GM04503 (cell line): ENCODE data around the gene SNUPN.
"Not testable (repeated sequence)": the region's sequence is repeated elsewhere in the genome, so short reads cannot be mapped to it uniquely, and the experiment has no call there.

Experiments
- DNase-seq: peaks from one replicate; pipeline ENCODE4 v3.0.0-alpha.2; 2012; ENCODE audit warnings: low read depth

The SNUPN gene

GRCh38 chr15:75637245-75638009 is 11.9 kb upstream of the SNUPN start:
- no peak for DNase-seq

- no peak for DNase-seq
Measured at GRCh38 chr15:75636026-75636425, 10.5 kb upstream of the SNUPN start.

DNA sequence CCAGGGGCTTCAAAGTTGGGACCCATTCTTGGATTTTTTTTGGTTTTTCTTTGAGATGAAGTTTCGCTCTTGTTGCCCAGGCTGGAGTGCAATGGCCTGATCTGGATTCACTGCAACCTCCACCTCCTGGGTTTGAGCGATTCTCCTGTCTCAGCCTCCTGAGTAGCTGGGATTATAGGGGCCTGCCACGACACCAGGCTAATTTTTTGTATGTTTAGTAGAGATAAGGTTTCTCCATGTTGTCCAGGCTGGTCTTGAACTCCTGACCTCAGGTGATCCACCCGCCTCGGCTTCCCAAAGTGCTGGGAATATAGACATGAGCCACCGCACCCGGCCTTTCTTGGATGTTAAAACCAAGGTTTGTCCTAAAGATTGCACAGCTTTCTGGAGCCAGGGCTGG is 8.4 kb upstream of the SNUPN start:
- not testable (repeated sequence) for DNase-seq

GRCh38 chr15:75631935-75632334 is 6.4 kb upstream of the SNUPN start:
- no peak for DNase-seq

DNA sequence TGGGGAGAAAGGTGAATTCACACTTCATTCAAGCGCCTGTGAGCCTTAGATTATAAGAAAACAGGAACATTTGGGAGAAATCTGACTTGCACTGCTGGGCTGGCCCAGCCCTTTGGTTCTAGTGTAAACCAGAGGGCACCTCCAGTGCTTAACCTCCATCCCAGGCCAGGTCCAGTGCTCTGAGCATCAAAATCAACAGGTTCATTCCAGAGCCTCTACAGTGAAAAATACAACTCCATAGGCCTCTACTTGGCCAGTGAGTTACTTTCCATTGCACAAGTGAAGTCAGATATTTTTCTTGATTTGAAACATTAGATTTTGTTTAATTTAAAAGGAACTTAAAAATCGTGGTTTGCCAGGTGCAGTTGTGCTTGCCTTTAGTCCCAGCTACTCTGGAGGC is 3.0 kb downstream of the SNUPN start:
- no peak for DNase-seq

- peak; percentile 77 for DNase-seq
Measured at GRCh38 chr15:75620841-75621391, 4.6 kb downstream of the SNUPN start.

DNA sequence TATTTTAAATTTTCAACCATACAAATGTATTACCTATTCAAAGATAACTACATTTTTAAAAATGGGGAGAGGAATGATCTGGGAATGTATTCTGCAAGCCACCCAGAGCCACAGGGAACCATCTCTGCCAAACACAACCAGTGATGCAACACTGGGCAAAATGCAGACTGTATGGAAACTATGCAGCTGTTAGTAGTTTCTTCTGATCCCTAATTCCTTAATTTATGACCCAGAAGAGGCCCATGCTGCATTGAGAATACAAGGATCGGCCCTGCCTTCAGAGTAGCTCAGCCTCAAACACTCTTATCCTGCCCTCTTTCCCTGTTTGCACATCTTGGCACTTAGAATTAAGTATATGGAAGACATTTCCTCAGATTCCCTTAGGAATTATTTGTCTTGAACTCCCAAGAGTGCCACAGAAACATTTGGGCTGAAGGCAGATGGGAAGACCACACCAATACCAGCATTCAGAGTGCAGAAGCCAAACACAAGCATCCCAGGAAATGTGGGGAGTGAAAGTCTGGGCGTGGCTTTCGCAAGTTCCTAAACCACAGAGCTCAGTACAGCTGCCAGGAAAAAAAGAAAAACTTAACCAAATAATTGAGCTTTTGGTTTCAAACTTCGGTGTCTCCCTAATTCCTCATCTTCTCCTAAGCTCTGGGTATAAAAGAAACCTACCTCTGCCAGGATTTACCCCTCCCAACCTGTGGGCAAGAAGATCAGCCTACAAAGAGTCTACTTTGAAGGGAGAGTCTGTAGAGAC is 5.3 kb downstream of the SNUPN start:
- DNase-seq: peak; percentile 68

GRCh38 chr15:75616766-75617165 is 8.8 kb downstream of the SNUPN start:
- DNase-seq: no peak

DNA sequence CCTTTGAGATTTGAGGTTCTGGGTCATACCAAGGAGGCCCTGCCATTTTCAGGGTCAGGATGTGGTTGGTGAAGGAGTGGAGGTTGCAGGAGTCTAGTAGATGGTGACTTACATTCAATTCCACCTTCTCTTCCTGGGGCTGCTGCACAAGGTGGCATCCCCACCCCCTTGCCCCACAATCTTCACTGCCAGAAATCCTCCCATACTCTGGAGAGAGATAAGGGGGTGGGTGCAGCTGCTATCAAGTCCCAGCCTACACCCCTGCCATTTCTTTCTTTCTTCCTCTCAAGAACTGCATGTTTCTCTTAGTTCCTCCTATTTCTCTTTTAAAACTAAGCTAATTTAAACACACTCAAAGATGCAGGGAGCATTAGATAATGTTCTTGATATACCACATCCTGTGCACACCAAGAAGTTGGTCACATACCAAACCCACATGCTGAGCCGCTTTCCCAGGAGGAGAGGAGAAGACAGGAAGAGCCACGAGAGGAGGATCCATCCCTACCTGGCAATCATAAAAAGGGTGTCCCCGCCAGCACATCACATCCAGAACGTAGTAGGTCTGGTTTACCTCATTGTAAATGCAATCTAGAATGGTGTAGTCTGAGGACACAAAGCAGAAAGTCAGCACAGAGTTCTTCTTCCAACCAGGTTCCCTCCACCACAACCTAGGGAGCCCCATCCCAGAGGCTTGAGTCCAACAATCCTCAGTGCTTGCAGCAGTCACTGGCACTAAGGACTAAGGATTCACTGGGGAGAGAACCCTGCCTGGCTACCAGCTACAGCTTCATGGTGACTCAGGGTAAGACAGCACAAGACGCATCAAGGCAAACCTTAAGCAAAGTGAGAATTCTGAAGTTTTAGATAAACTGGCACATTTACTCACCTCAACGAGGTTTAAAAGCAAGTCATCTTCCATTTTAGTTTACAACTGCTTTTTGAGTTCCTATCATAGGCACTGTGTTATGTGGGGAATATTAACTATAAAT is 18.5 kb downstream of the SNUPN start:
- DNase-seq: no peak

DNA sequence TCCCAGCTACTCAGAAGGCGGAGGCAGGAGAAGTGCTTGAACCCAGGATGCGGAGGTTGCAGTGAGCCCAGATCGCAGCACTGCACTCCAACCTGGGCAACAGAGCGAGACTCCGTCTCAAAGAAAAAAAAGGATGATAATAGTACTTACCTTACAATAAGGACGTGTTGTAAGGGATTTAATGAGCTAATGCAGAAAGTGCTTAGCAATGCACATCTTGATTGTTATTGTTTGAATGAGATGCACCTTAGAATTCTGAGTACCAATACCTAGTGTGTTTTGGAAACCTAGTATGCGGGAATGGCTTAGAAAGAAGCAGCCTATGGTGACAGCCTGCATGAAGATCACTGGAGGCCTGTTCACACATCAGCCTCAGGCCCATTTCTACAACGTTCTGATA is 19.5 kb downstream of the SNUPN start:
- DNase-seq: no peak

GRCh38 chr15:75599401-75599800 is 26.1 kb downstream of the SNUPN start:
- DNase-seq: no peak

DNA sequence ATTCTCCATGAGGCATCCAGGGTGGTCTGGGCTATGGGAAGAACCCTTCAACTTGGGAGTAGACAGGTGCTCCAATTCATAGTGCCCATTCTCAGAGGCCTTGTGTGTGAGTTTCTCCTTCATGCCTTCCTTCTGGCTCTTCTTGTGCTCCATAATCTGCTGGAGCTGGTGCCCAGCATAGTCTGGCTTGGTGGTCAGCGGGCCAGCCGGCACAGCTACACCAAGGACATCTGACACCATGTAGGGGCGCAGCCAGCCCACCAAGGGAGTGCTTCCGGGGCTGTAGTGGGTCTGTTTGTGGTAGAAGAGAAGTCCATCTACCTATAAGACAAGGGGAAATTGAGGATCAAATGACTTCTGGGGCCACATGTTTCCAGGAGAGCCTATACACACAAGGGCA is 27.2 kb downstream of the SNUPN start:
- no peak for DNase-seq

DNA sequence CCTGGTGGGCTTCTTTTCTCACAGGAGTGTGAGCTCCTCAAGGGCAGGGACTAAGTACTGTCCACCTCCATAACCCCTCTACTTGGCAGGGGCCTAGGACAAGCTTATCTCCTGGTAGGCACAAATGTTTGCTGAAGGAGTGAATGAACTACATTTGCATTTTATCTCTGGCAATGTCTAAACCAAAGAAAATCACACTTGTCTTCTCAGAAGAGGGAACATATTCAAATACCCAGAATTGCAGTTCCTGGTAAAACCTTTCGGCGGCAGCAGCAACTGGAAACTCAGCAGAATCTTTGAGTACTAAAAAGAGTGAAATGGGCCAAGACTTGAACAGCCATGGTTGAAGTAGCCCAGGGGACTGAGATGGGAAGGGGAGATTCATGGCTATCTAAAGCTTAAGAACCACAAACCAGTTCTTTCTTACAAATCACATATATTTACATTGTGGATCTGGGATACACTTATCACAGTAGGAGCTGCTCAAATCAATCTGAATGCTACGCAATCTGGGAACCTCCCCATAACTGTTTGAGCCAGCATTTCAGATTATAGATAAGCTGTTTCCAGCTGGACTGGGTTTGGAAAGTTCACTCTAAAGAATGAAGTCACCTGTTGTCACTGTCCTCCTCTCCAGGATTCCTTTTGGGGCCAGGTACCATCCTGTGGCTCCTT is 27.7 kb downstream of the SNUPN start:
- no peak for DNase-seq

DNA sequence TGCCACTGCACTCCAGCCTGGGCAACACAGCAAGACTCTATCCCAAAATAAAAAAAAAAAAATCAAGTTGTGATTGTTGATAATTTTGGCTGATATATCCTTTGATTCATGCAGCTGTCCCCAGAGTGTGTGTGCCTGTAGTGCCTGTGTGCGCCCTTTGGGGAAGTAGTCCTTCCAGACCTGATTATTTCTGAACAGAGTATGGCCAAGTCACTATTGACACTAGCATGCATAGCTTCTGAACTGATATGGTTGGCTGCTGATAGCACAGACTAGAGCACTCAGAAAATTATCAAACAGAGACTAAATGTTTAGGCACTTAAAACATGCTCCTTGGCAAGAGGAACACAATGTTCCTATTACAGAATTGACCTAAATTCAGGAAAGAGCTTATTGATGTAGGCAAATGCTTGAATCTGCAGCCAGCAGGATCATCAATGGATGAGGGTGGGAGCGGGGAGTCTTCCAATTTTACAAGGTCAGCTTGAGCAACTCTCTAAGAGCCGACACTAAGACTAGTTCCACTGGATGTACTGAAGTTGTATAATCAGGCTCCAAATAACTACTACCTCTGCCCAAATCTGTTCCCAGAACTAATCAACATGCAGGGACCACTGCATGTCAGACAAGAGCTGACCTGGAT is 28.7 kb downstream of the SNUPN start:
- DNase-seq: no peak

- no peak for DNase-seq
Measured at GRCh38 chr15:75594276-75594675, 31.2 kb downstream of the SNUPN start.

DNA sequence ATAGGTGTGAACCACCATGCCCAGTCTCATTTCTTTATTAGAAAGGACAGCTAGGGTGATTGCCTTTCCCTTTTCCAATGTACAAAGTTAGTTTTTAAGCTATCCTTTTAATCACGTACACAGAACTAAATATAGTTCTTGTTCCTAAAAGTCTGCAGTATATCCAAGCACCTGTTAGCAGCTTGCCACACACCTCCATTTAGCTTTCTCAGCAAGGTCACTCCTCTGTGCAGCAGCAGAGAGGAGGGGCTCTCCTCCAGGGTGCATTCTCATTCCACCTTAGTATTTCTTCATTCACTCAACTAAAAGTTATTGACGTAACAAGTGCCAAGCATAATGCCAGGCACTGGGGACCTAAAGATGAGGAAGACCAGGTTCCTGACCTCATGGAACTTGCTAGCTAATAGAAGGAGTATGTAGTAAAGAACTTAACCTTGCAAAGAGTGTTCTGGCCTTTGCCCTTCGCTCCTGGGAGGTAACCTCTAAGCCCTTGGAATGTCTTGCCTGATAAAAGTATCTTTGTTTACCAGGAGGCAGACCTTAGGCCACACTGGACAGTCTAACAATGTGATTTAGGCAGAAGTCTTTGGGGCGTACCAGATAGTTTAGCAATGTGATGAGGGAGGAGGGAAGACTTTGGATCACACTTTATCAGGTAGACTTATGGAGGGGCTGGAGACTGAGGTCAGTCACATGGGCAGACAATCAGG is 33.7 kb downstream of the SNUPN start:
- no peak for DNase-seq

GRCh38 chr15:75590239-75590638 is 35.3 kb downstream of the SNUPN start:
- no peak for DNase-seq

DNA sequence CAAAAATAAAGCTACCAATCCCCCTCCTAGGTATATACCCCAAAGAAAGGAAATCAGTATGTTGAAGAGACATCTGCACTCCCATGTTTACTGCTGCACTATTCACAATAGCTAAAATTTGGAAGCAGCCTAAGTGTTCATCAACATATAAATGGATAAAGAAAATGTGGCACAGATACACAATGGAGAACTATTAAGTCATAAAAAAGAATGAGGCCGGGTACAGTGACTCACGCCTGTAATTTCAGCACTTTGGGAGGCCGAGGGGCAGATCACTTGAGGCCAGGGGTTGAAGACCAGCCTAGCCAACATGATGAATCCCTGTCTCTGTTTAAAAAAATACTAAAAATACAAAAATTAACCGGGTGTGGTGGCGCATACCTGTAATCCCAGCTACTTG is 36.5 kb downstream of the SNUPN start:
- DNase-seq: no peak

DNA sequence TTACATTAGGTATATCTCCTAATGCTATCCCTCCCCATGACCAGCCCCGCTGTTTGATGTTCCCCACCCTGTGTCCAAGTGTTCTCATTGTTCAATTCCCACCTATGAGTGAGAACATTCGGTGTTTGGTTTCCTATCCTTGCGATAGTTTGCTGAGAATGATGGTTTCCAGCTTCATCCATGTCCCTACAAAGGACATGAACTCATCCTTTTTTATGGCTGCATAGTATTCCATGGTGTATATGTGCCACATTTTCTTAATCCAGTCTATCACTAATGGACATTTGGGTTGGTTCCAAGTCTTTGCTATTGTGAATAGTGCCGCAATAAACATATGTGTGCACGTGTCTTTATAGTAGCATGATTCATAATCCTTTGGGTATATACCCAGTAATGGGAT is 39.1 kb downstream of the SNUPN start:
- not testable (repeated sequence) for DNase-seq

DNA sequence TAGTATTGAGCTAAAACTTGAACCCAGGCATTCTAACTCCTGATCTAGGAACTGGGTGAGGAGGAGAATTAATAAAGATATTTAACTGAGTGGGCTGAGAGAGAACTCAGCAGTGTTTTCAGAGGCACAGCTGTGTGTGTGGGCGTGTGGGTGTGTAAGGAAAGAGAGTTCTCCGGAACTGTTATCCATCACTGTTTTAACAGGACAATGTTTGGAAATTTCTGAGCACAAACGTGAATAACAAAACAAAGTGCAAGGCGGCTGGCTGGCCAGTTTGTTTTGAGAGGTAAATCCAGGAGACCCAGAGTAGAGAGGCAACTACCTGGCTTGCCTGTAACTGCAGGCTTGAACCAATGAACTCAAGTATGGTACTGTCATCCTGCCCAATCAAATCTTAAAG is 41.4 kb downstream of the SNUPN start:
- no peak for DNase-seq
